GM18526 (cell line): ENCODE results near the gene NAIF1.
A peak's percentile ranks its signal among the peaks of the same experiment; 100 is the strongest.

Experiments
- POLR2A ChIP-seq: IDR thresholded peaks from 3 replicates; pipeline ENCODE4 v1.6.1; 2011; ENCODE audit not compliant: insufficient read length; ENCODE audit errors: extremely low read depth

NAIF1 gene

DNA sequence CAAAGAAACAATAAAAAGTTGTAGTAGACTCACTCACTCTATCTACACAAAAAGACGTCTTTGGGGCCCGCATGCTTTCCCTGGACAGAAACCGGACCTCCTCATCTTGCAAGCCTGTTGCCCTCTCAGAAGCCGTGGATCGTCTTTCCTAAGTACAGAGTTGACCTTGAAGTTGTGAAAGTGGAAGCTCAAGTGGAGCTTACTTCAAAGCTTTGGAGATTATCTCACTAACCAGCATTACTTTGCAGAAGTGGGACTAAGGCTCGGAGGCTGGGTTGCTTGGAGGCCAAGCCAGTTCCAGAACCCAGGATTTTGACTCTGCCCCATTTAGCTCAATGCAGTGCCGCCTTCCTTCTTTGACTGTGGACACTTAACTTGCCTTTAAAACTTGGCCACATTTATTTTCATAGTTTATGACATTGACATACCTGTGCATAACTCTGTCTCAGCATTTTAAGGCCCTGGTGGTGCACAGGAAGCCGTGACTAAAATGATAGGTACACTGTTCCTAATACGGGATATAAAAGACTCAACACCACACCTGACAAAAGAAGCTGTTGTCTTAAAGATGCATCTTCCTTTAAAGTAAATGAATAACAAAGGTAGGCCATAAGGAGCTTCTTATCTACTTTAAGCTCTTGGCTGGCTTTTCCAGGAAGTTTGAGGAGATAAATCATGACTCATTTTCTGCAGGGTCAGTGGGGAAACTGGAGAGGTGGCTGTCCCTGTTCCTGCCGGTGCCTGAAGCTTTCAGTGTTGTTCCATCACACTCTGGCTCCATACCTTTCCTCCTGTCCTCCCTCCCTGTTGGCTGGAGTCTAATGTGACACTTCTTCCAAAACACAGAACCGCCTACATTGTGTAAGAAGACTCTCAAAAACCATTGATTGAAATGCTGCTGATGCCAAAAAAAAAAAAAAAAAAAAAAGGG is 11.6 kb upstream of the NAIF1 start:
- TF ChIP-seq POLR2A, result no peak

- no peak for TF ChIP-seq POLR2A
Measured at GRCh38 chr9:128077847-128078503, 10.9 kb upstream of the NAIF1 start.

DNA sequence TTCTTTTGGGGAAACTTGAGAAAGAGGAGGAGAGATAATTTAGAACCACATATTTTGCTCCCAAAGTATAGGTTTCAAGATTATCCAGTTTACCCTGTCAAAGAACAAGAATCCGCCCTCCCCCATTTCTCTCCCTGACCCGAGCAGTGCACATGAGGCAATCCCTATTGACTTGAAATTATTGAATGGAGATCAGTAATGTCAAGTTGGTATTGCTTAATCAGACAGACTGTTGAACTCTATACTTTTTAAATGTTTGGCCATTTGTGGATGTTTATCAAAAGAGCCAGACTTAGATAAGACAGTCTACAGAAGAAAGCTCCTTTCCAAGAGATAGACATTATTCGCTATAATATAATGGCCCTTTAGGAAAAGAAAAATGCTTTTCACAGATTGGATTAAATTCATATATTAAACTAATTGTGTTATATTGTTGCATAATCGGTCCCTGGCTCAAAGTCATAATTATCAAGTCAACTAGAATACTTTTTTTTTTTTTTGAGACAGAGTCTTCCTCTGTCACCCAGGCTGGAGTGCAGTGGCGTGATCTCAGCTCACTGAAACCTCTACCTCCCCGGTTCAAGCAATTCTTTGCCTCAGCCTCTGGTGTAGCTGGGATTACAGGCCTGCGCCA is 6.2 kb upstream of the NAIF1 start:
- TF ChIP-seq POLR2A, result no peak

DNA sequence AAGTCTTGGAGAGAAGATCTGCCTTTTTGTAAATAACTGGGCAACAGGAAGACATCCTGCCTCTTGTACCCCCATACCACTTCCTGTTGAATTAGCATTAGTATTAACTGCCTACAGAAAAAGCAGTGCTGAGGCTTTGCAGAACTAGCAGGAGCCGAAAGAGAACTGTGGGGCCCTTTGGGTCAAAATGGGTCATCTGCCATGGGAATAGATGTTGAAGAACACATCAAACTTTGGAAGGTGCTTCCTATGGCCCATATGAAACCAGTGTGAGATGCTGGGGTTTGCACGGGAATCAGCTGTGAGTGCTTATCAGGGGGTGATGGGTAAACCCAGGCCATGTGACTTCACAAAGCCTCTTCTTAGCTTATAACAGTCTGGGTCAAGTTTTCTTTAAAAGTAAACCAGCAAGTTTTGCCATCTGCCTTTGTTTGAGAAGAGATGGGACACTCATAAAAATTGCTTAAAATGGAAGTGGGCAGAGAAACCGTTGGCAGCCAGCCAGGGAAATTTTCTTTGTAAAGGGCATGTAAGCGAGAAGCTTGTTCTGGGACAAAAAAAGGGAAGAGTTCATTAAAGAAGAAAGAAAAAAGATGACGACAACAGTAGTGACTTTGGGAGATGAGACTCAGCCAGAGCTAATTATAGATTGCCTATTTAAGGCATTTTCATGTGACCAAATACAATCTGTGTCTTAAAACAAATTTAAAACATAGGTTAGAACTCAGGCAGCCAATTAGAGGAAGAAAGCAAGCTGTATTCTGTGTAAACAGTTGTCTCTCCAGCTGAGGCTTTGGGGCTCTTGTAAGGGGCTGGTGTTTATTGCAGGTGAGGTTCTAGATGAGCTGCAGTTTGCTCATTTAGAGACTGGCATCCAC is 5.3 kb upstream of the NAIF1 start:
- no peak for TF ChIP-seq POLR2A

DNA sequence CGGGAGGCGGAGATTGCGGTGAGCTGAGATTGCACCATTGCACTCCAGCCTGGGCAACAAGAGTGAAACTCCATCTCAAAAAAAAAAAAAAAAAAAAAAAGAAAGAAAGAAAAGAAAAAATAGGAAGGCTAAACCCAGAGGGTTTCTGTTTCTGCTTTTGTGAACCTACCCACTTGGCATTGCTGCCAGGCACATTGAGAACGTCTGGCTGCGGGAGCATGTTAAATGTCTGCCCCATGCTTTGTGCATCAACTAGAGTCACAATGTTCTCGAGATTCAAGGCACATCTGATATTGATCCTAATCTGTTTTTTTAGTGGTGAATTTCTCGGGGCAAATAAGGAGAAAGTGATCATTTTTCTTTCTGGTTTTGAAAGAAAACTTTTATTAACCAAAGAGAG is 3.8 kb upstream of the NAIF1 start:
- TF ChIP-seq POLR2A, result no peak

GRCh38 chr9:128068386-128069205 is 1.5 kb upstream of the NAIF1 start:
- no peak for TF ChIP-seq POLR2A

DNA sequence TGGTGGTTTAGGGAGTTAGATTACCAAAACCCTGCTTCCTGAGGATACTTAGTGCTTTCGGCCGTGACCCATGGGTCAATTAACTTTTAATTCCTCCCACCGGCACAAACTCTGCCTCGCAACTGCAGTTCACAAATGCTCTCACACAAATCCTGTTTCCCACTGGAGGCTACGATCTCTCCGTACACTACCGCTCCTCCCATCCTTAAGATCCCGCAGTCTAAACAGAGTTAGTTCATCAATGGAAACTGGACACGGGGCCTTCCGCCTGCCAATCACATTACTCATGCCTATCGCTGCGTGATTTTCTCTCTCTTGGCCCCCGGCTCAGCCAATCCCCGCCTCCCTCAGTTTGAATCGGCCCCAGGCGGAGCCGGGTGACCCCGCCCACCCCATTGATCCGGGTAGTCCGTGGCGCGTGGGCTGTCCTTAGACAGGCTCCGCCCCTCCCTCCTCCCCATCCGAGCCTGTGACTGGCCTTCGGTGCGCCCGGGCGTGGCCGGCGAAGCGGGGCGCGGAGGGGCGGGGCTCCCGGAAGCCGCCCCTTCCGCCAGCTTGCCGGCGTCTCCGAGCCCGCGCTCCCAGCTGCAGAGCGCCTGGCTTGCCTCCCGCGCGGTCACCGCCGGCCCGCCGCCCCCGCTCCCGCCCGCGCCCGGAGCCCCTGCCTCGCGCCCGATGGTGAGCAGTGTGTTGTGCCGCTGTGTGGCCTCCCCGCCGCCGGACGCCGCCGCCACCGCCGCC is 695 bp upstream of the NAIF1 start, which contains the start of gene SLC25A25:
Gene SLC25A25 (plus strand): TSS at position 588 of the 741 bp plus-strand sequence. CDS start 88 bp downstream, at position 676.
- peak; percentile 69 for TF ChIP-seq POLR2A

- TF ChIP-seq POLR2A, result no peak
Measured at GRCh38 chr9:128065907-128066712, 1.0 kb downstream of the NAIF1 start.

GRCh38 chr9:128062846-128063831 is 4.0 kb downstream of the NAIF1 start:
- no peak for TF ChIP-seq POLR2A

GRCh38 chr9:128062279-128062678 is 4.8 kb downstream of the NAIF1 start:
- no peak for TF ChIP-seq POLR2A

DNA sequence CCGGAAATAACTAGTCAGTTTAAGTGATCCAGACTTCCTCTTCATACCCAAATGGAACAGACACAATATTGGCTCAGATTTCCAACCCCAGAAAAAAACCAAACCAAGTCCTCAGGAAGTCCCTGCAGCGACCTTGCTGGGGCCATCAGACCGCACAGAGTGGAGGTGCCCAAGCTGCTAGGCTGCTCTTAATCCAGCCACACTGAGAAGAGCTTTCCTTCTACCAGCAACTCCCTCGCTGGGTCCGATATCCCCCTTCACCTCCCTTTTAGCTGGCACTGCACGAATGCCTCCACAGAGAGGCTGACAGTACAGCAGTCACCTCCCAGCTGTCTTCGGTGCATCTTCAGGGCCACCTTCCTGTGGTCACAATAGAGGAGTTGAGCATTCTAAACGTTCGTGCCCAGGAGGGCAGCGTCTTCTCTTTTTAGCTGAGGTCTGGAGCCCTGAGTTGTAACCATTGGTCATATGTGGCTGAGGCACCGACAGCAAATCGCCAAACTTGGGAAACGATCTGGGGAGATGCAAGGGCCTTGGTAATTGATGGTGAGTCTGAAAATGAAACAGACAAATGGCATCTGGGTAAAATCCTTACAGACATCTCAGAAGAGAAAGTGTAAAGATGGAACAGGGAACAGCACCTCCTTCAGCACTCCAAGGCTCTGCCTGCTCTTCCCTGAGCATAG is 5.7 kb downstream of the NAIF1 start:
- no peak for TF ChIP-seq POLR2A
